GM23338 (cell line): ENCODE measurements around the gene SLC23A2. TPM values are rescaled to one million over a fixed set of nuclear protein-coding genes. Genes with fewer than 3 reads are reported as not detected.

Experiments used
- ATAC-seq: fragments of 200-7000 bp; cut with Tn5 transposase; 3 replicates; pipeline ENCODE4 v1.9.1; 2020
- DNase-seq: peaks from one replicate; pipeline ENCODE4 v3.0.0-alpha.2; 2015; ENCODE audit warnings: low spot score
- H2AFZ ChIP-seq: fragments of 200-600 bp; sonication (generic); 2 replicates; pipeline ENCODE4 v1.8.0; 2016; ENCODE audit warnings: antibody characterized with exemption, mild to moderate bottlenecking, moderate library complexity
- H3F3A ChIP-seq: fragments of 200-600 bp; sonication (generic); replicated peaks from 2 replicates; pipeline ENCODE4 v1.8.0; 2017; ENCODE audit warnings: antibody characterized with exemption, mixed run types, low read depth
- H3K27ac ChIP-seq: fragments of 200-600 bp; sonication (generic); 2 replicates; pipeline ENCODE4 v1.6.1; 2016; ENCODE audit warnings: low read depth
- H3K27me3 ChIP-seq: fragments of 200-600 bp; sonication (generic); 2 replicates; pipeline ENCODE4 v1.8.0; 2016; ENCODE audit warnings: mild to moderate bottlenecking, mixed run types, moderate library complexity; ENCODE audit not compliant: insufficient read depth
- H3K36me3 ChIP-seq: fragments of 200-600 bp; sonication (generic); 2 replicates; pipeline ENCODE4 v1.8.0; 2016; ENCODE audit warnings: mild to moderate bottlenecking; ENCODE audit not compliant: insufficient read depth
- H3K4me1 ChIP-seq: fragments of 200-600 bp; sonication (generic); 2 replicates; pipeline ENCODE4 v1.8.0; 2016; ENCODE audit warnings: mild to moderate bottlenecking, moderate library complexity; ENCODE audit not compliant: insufficient read depth
- H3K4me2 ChIP-seq: fragments of 200-600 bp; sonication (generic); 2 replicates; pipeline ENCODE4 v1.7.1; 2017; ENCODE audit warnings: mixed run types
- H3K4me3 ChIP-seq: fragments of 200-600 bp; sonication (generic); 2 replicates; pipeline ENCODE4 v1.6.1; 2016; ENCODE audit warnings: mixed run types
- H3K79me2 ChIP-seq: fragments of 200-600 bp; sonication (generic); replicated peaks from 2 replicates; pipeline ENCODE4 v1.8.0; 2017; ENCODE audit warnings: mild to moderate bottlenecking; ENCODE audit not compliant: insufficient read depth
- H3K9me2 ChIP-seq: fragments of 200-600 bp; sonication (generic); 2 replicates; pipeline ENCODE4 v1.8.0; 2017; ENCODE audit not compliant: insufficient read depth
- H4K20me1 ChIP-seq: fragments of 200-600 bp; sonication (generic); replicated peaks from 2 replicates; pipeline ENCODE4 v1.8.0; 2017; ENCODE audit warnings: mild to moderate bottlenecking; ENCODE audit not compliant: insufficient read depth
- H3K27ac Mint-ChIP-seq: 2 replicates; pipeline ENCODE4 v1.8.0; 2020; ENCODE audit warnings: inconsistent platforms, mild to moderate bottlenecking, moderate library complexity, mixed read lengths
- H3K27me3 Mint-ChIP-seq: 3 replicates; pipeline ENCODE4 v1.8.0; 2022; ENCODE audit warnings: low read depth, mild to moderate bottlenecking, moderate library complexity, mixed read lengths, inconsistent platforms; ENCODE audit not compliant: insufficient read depth, poor library complexity
- H3K36me3 Mint-ChIP-seq: 3 replicates; pipeline ENCODE4 v1.8.0; 2021; ENCODE audit warnings: low read depth, mild to moderate bottlenecking, inconsistent platforms, moderate library complexity, mixed read lengths
- H3K4me1 Mint-ChIP-seq: 3 replicates; pipeline ENCODE4 v1.8.0; 2020; ENCODE audit warnings: mild to moderate bottlenecking, inconsistent platforms, mixed read lengths
- H3K4me3 Mint-ChIP-seq: 3 replicates; pipeline ENCODE4 v1.8.0; 2021; ENCODE audit warnings: moderate library complexity, mild to moderate bottlenecking, inconsistent platforms, mixed read lengths
- H3K9me3 Mint-ChIP-seq: 3 replicates; pipeline ENCODE4 v1.8.0; 2020; ENCODE audit warnings: moderate library complexity, mild to moderate bottlenecking, inconsistent platforms, mixed read lengths
- CREB1 ChIP-seq: fragments of 250-450 bp; sonication (Bioruptor Pico); IDR thresholded peaks from 2 replicates; pipeline ENCODE4 v1.5.0; 2020; ENCODE audit warnings: low read depth, mild to moderate bottlenecking, moderate library complexity
- CTCF ChIP-seq, 2 experiments: fragments of 200-600 bp in 1 of 2; sonication (generic) in 1 of 2; conservative IDR thresholded peaks; 2 replicates each; pipeline versions ENCODE4 v1.5.1 to v1.6.1; 2016 to 2017; ENCODE audit warnings: antibody characterized with exemption in 2 of 2, low read depth in 2 of 2, mild to moderate bottlenecking in 2 of 2, moderate library complexity in 1 of 2
- ETS1 ChIP-seq: IDR thresholded peaks from 2 replicates; pipeline ENCODE4 v1.6.1; 2016; ENCODE audit warnings: antibody characterized with exemption
- EZH2 ChIP-seq: fragments of 200-600 bp; sonication (generic); IDR thresholded peaks from one replicate; pipeline ENCODE4 v1.8.0; 2017; ENCODE audit warnings: antibody characterized with exemption, mild to moderate bottlenecking, low read depth; ENCODE audit not compliant: unreplicated experiment
- EZH2phosphoT487 ChIP-seq: fragments of 200-600 bp; sonication (generic); IDR thresholded peaks from one replicate; pipeline ENCODE4 v1.8.1; 2018; ENCODE audit warnings: antibody characterized with exemption; ENCODE audit not compliant: unreplicated experiment
- JUNB ChIP-seq: IDR thresholded peaks from one replicate; pipeline ENCODE4 v1.6.1; 2016; ENCODE audit warnings: antibody characterized with exemption; ENCODE audit not compliant: unreplicated experiment
- NANOG ChIP-seq: IDR thresholded peaks from 2 replicates; pipeline ENCODE4 v1.6.1; 2016; ENCODE audit warnings: antibody characterized with exemption, borderline replicate concordance
- POLR2AphosphoS5 ChIP-seq: IDR thresholded peaks from 2 replicates; pipeline ENCODE4 v1.6.1; 2016; ENCODE audit warnings: antibody characterized with exemption, low read depth
- REST ChIP-seq: IDR thresholded peaks from one replicate; pipeline ENCODE4 v1.6.1; 2018; ENCODE audit warnings: antibody characterized with exemption; ENCODE audit not compliant: unreplicated experiment
- STAT1 ChIP-seq: IDR thresholded peaks from one replicate; pipeline ENCODE4 v1.6.1; 2016; ENCODE audit warnings: antibody characterized with exemption; ENCODE audit not compliant: unreplicated experiment
- ZNF114 ChIP-seq: fragments of 250-450 bp; sonication (Bioruptor Pico); IDR thresholded peaks from 2 replicates; pipeline ENCODE4 v1.5.0; 2020; ENCODE audit warnings: mild to moderate bottlenecking, moderate library complexity
- ZNF331 ChIP-seq: fragments of 250-450 bp; sonication (Bioruptor Pico); IDR thresholded peaks from 2 replicates; pipeline ENCODE4 v1.5.0; 2020; ENCODE audit warnings: low read depth, mild to moderate bottlenecking, moderate library complexity
- ZNF462 ChIP-seq: fragments of 250-450 bp; sonication (Bioruptor Pico); IDR thresholded peaks from 2 replicates; pipeline ENCODE4 v1.5.0; 2020; ENCODE audit warnings: mild to moderate bottlenecking, moderate library complexity
- polyA plus RNA-seq: library from polyadenylated mRNA; unstranded; fragments of >200 nt; fragmentation: Nextera tagmentation; extraction: Ambion mirVana; gene quantifications from 2 replicates; pipeline ENCODE4 v1.2.1, GENCODE V29; 2016
- total RNA-seq: library from RNA; depleted of rRNA; stranded (reverse); fragments of >200 nt; shearing (Covaris generic); gene quantifications from 2 replicates; pipeline ENCODE4 v1.2.3, GENCODE V29; 2014

Gene SLC23A2
- total and polyA plus RNA-seq, 2 experiments from 2014 or later = 4.4 to 20.2 TPM

GRCh38 chr20:4950841-4951240 lies 50.5 kb downstream of the SLC23A2 start:
- H3K9me3 Mint-ChIP-seq = no peaks in the 10 kb centered on the region
- no peak overlapping the region for H3K4me3 Mint-ChIP-seq
- DNase-seq = no peak
- no peaks in the 10 kb centered on the region for H3K9me2 ChIP-seq
- no peaks in the 10 kb centered on the region for H3F3A ChIP-seq
- no peak overlapping the region for H3K4me2 ChIP-seq
- H3K79me2 ChIP-seq = no peaks in the 10 kb centered on the region
- peaks cover 18% of the 10 kb centered on the region for H3K4me1 ChIP-seq
- no peak overlapping the region for H3K27ac ChIP-seq
- peaks cover 23% of the 10 kb centered on the region for H3K4me1 Mint-ChIP-seq
- H2AFZ ChIP-seq = no peak overlapping the region
- H3K27me3 ChIP-seq = no peaks in the 10 kb centered on the region
- no peaks in the 10 kb centered on the region for H3K36me3 Mint-ChIP-seq
- no peak overlapping the region for H3K27ac Mint-ChIP-seq
- no peaks in the 10 kb centered on the region; the same call in 1 of the 2 replicates for H4K20me1 ChIP-seq
- no peaks in the 10 kb centered on the region for H3K36me3 ChIP-seq
- H3K27me3 Mint-ChIP-seq = no peaks in the 10 kb centered on the region
- TF ChIP-seq ETS1 (no peak), EZH2 (no peak), ZNF114 (CRISPR knock-in tag) (no peak), ZNF331 (CRISPR knock-in tag) (no peak), POLR2AphosphoS5 (no peak), ZNF462 (CRISPR knock-in tag) (no peak), CREB1 (CRISPR knock-in tag) (no peak), STAT1 (no peak), EZH2phosphoT487 (no peak), JUNB (no peak), REST (no peak), CTCF (conservative IDR thresholded peaks at IDR 0.05; ENCODE audit: low read depth in 2 of 2) (no peak), NANOG (no peak)
- ATAC-seq = no peak
- H3K4me3 ChIP-seq = no peak overlapping the region
